Myocyte (in vitro differentiated cells): ENCODE results near the gene SLC6A16. TPM values are rescaled to one million over a fixed set of nuclear protein-coding genes. Genes with fewer than 3 reads are reported as not detected.
A peak's percentile ranks its signal among the peaks of the same experiment; 100 is the strongest.

ENCODE experiments used
- DNase-seq: peaks from one replicate; pipeline ENCODE4 v3.0.0-alpha.2; 2012; ENCODE audit warnings: low read depth
- microRNA-seq: library from miRNA; unstranded; fragments of <30 nt; microRNA quantifications from one replicate; pipeline ENCODE4, GENCODE V29; 2016
- total RNA-seq: library from RNA; depleted of rRNA; stranded (reverse); fragments of >200 nt; gene quantifications from 2 replicates; pipeline ENCODE4 v1.2.3, GENCODE V29; 2014

SLC6A16 gene
- total RNA-seq, 1 donor from 2014 or later, result 0.51 TPM

DNA sequence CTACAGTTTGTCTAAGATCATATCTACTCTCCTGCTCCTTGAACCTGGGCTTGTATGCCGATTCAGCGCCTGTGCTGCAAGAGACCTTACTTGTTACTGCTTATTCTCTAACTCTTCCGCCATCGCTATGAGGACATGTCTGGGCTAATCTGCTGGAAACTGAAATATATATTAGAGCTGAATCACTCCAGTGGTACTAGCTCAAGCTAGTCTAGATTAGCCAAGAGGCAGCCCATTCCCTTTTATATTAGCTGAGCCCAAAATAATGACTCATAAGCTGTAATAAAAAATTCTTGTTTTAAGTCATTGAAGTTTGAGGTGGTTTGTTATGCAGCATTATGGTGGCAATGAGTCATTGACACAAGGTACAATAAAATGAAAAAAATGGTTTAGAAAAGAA, 52.8 kb downstream of the SLC6A16 start:
- peak; percentile 14 for DNase-seq

DNA sequence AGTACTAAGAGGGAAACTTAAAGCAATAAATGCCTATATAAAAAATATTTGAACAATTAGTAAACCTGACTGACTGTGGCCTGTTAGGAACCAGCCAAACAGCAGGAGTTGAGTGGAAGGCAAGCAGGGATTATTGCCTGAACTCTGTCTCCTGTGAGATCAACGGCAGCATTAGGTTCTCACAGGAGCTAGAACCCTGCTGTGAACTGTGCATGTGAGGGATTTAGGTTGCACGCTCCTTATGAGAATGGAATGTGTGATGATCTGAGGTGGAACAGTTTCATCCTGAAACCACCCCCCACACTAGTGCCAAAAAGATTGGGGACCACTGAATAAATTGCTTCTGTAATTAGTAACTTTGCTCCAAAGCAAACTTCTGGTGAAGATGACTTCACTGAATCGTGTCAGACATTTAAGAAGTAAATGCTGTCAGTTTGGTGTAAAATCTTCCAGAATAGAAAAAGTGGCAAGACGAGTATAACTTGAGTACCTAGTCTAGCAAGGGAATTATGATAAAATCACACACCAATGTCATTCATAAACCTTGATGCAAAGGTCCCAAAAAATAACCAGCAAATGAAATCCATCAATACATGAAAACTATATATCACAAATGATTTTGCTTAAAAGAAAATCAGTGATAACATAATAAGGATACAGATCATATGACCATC, 53.8 kb downstream of the SLC6A16 start:
- no peak for DNase-seq

DNA sequence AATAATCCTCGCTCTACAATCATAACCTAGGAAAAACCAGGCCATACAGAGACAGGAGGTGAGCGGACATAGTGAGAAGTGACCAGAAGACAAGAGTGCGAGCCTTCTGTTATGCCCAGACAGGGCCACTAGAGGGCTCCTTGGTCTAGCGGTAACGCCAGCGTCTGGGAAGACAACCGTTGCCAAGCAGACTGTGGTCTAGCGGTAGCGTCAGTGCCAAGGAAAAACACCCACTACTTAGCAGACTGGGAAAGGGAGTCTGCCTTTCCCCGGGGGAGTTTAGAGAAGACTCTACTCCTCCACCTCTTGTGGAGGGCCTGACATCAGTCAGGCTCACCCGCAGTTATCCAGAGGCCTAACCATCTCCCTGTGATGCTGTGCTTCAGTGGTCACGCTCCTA, 58.6 kb downstream of the SLC6A16 start:
- peak; percentile 61 for DNase-seq

DNA sequence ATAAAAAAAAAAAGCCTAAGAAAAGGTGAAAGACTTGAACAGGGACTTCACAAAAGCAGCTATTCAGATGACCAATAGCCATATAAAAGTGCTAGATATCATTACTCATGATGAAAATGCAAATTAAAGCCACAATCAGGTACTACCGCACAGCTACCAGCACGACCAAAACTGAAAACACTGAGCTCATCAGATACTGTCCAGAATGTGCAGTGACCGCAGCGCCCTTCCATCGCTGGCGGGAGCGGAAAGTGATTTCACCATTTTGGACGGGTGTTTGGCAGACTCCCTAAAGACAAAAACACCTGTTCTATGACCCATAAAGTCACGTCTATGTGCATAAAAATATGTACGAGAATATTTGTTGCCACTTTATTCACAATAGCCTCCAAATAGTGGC, 60.7 kb downstream of the SLC6A16 start:
- DNase-seq, result no peak

DNA sequence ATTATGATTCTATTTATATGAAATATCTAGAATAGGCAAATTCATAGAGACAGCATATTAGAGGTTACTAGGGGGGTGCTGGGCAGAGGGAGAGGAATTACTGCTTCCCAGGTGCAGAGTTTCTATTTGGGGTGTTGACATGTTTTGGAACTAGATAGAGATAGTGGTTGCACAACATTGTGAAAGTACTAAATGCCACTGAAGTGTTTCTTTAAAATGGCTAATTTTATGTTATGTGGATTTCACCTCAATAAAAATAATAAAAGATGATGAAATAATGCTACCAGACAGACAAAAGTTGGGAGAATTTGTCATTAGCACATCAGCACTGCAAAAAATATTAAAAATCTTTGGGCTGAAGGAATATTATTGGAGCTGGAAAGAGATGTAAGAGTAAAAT, 63.4 kb downstream of the SLC6A16 start:
- no peak for DNase-seq

DNA sequence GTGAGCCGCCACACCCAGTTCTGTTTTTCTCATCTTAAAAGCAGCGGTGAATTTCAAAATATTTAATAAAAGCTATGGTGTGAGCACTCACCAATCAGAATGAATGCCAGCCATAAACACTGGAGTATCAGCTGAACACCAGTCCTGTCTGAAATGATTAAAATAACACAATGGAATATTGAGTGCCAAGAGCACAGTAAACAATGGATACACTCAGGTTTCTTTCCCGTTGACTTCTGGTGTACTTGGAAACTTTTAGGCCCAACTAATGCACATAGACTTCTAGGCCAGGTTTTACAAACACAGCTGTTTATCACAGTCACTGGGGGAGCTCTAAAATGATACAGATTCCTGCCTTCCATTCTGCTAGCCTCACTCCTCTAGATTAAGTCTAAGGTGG, 68.3 kb downstream of the SLC6A16 start:
- DNase-seq, result no peak

GRCh38 chr19:49255674-49256073, 69.3 kb downstream of the SLC6A16 start:
- DNase-seq, result no peak

GRCh38 chr19:49249933-49250332, 75.1 kb downstream of the SLC6A16 start:
- no peak for DNase-seq

- no peak for DNase-seq
Observed at GRCh38 chr19:49247676-49248075, 77.3 kb downstream of the SLC6A16 start.

GRCh38 chr19:49244256-49244655, 80.7 kb downstream of the SLC6A16 start:
- no peak for DNase-seq

DNA sequence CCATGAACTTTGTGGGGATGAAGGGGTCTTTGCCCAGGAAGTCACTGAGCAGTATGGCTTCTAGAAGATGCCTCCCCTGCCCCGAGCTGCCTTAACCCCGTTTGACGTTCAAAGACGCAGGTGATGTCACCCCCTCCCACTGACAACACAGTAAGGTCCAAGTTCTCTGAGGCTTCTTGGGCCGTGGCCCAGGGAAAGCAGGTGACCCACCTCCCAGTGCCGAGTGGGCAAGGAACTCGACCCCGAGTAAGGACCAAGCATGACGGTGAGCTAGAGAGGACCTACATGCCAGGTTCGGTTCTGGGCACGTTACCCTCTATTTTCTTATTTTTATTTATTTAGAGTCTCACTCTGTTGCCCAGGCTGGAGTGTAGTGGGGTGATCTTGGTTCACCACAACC, 81.3 kb downstream of the SLC6A16 start:
- DNase-seq, result no peak

GRCh38 chr19:49243129-49243528, 81.9 kb downstream of the SLC6A16 start:
- DNase-seq, result no peak

DNA sequence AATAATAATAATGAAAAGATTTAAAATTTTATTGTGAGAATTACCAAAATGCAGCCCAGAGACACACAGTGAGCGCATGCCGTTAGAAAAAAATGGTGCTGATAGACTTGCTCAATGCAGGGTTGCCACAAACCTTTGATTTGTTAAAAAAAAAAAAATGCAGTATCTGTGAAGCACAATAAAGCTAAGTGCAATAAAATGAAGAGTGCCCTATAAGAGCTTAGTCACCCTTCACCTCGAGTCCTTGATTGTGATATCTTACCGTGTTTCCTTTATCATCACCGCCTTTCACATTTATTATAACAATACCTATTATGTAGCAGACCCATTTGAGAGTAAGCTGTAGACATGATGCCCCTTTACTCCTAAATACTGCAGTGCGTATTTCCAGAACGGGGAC, 83.2 kb downstream of the SLC6A16 start:
- no peak for DNase-seq

Small RNAs within 50 kb of the gene (microRNA-seq; reads per million reads assigned to microRNA genes)
- gene MIR4324, result not detected

Other genes with a start within 250 kb of the SLC6A16 start
- 312 and 331 TPM in 2 replicates for gene SNRNP70, start 239.7 kb downstream of the SLC6A16 start, total RNA-seq
- 22.1 and 44.2 TPM in 2 replicates for gene LIN7B, start 210.8 kb downstream of the SLC6A16 start, total RNA-seq
- gene C19orf73, start 206.0 kb downstream of the SLC6A16 start, total RNA-seq, result not detected in 2 replicates
- gene PPFIA3, start 205.6 kb downstream of the SLC6A16 start, total RNA-seq, result 10.2 and 12.5 TPM in 2 replicates
- gene HRC, start 169.8 kb downstream of the SLC6A16 start, total RNA-seq, result 375 and 578 TPM in 2 replicates
- gene TRPM4, start 167.4 kb downstream of the SLC6A16 start, total RNA-seq, result 14.3 and 18.6 TPM in 2 replicates
- gene CD37, start 10.2 kb upstream of the SLC6A16 start, total RNA-seq, result not detected in 2 replicates
- 43.8 and 45.3 TPM in 2 replicates for gene TEAD2, start 37.2 kb upstream of the SLC6A16 start, total RNA-seq
- gene DKKL1, start 38.7 kb upstream of the SLC6A16 start, total RNA-seq, result 0.36 and 2.4 TPM in 2 replicates
- not detected in 2 replicates for gene KASH5, start 63.1 kb upstream of the SLC6A16 start, total RNA-seq
- not detected in 2 replicates for gene PTH2, start 98.2 kb upstream of the SLC6A16 start, total RNA-seq
- gene GFY, start 100.2 kb upstream of the SLC6A16 start, total RNA-seq, result not detected in 2 replicates
- gene SLC17A7, start 116.3 kb upstream of the SLC6A16 start, total RNA-seq, result 0.05 and 0.31 TPM in 2 replicates
- gene PIH1D1, start 126.6 kb upstream of the SLC6A16 start, total RNA-seq, result 53.7 and 59.3 TPM in 2 replicates
- gene ALDH16A1, start 128.0 kb upstream of the SLC6A16 start, total RNA-seq, result 14.4 and 17.3 TPM in 2 replicates
- 2.6 and 3.4 TPM in 2 replicates for gene FLT3LG, start 149.0 kb upstream of the SLC6A16 start, total RNA-seq
- gene RPL13A, start 162.4 kb upstream of the SLC6A16 start, total RNA-seq, result 1,470 and 1,688 TPM in 2 replicates
- gene RPS11, start 171.2 kb upstream of the SLC6A16 start, total RNA-seq, result 1,718 and 2,274 TPM in 2 replicates
- 111 and 122 TPM in 2 replicates for gene FCGRT, start 187.5 kb upstream of the SLC6A16 start, total RNA-seq
- gene RCN3, start 202.8 kb upstream of the SLC6A16 start, total RNA-seq, result 102 and 136 TPM in 2 replicates